Trophoblast cell (in vitro differentiated cells and primary cell): ENCODE measurements around the gene FANCB.

Experiments used
- DNase-seq, 2 donors: peaks; one replicate each; pipeline ENCODE4 v3.0.0-alpha.2; 2016
- H2AFZ ChIP-seq: 2 replicates; pipeline ENCODE4 v1.6.1; 2013; ENCODE audit warnings: low read length, moderate library complexity, mild to moderate bottlenecking; ENCODE audit not compliant: insufficient read depth, poor library complexity
- H2AK5ac ChIP-seq: 2 replicates; pipeline ENCODE4 v1.6.1; 2013; ENCODE audit warnings: mild to moderate bottlenecking, low read length
- H2BK120ac ChIP-seq: 2 replicates; pipeline ENCODE4 v1.6.1; 2013; ENCODE audit warnings: low read length, mild to moderate bottlenecking, moderate library complexity; ENCODE audit not compliant: insufficient read depth, poor library complexity
- H2BK12ac ChIP-seq: 2 replicates; pipeline ENCODE4 v1.6.1; 2013; ENCODE audit warnings: mild to moderate bottlenecking, low read length, moderate library complexity
- H2BK5ac ChIP-seq: 2 replicates; pipeline ENCODE4 v1.6.1; 2013; ENCODE audit warnings: low read length, low read depth, moderate library complexity, mild to moderate bottlenecking; ENCODE audit not compliant: poor library complexity
- H3K14ac ChIP-seq: 2 replicates; pipeline ENCODE4 v1.6.1; 2013; ENCODE audit warnings: mild to moderate bottlenecking, low read length
- H3K18ac ChIP-seq: 2 replicates; pipeline ENCODE4 v1.6.1; 2013; ENCODE audit warnings: mild to moderate bottlenecking, low read length
- H3K23ac ChIP-seq: 2 replicates; pipeline ENCODE4 v1.6.1; 2013; ENCODE audit warnings: low read length
- H3K27ac ChIP-seq: 2 replicates; pipeline ENCODE4 v1.5.1; 2013; ENCODE audit warnings: low read depth, mild to moderate bottlenecking, inconsistent platforms, low read length, moderate library complexity
- H3K27me3 ChIP-seq: 2 replicates; pipeline ENCODE4 v1.6.1; 2013; ENCODE audit warnings: inconsistent platforms, mild to moderate bottlenecking, low read length, moderate library complexity; ENCODE audit not compliant: insufficient read depth
- H3K36me3 ChIP-seq, 2 experiments: 1 replicate in 1 of 2; 2 replicates in 1 of 2; pipeline ENCODE4 v1.6.1; 2013; ENCODE audit warnings: low read length in 2 of 2, mild to moderate bottlenecking in 2 of 2, moderate library complexity in 1 of 2; ENCODE audit not compliant: insufficient read depth in 2 of 2, control insufficient read depth in 1 of 2
- H3K4ac ChIP-seq: 2 replicates; pipeline ENCODE4 v1.6.1; 2013; ENCODE audit warnings: low read depth, mild to moderate bottlenecking, low read length, moderate library complexity
- H3K4me1 ChIP-seq, 2 experiments: 1 replicate in 1 of 2; 2 replicates in 1 of 2; pipeline ENCODE4 v1.6.1; 2013; ENCODE audit warnings: low read length in 2 of 2, mild to moderate bottlenecking in 2 of 2, moderate library complexity in 1 of 2; ENCODE audit not compliant: insufficient read depth in 2 of 2, control insufficient read depth in 1 of 2
- H3K4me2 ChIP-seq: 2 replicates; pipeline ENCODE4 v1.6.1; 2013; ENCODE audit warnings: inconsistent platforms, mild to moderate bottlenecking, low read length, moderate library complexity
- H3K4me3 ChIP-seq: 2 replicates; pipeline ENCODE4 v1.5.1; 2013; ENCODE audit warnings: mild to moderate bottlenecking, low read depth, low read length, inconsistent platforms
- H3K79me1 ChIP-seq: one replicate; pipeline ENCODE4 v1.6.1; 2013; ENCODE audit warnings: low read length
- H3K79me2 ChIP-seq: 2 replicates; pipeline ENCODE4 v1.6.1; 2013; ENCODE audit warnings: low read length, mild to moderate bottlenecking; ENCODE audit not compliant: control insufficient read depth, insufficient read depth, poor library complexity
- H3K9ac ChIP-seq: 2 replicates; pipeline ENCODE4 v1.6.1; 2013; ENCODE audit warnings: mild to moderate bottlenecking, low read length
- H3K9me3 ChIP-seq: 2 replicates; pipeline ENCODE4 v1.6.1; 2013; ENCODE audit warnings: low read depth, mild to moderate bottlenecking, control low read depth, inconsistent platforms, low read length; ENCODE audit not compliant: insufficient read depth
- H4K12ac ChIP-seq: 2 replicates; pipeline ENCODE4 v1.6.1; 2013; ENCODE audit warnings: low read depth, mild to moderate bottlenecking, low read length, moderate library complexity
- H4K8ac ChIP-seq: 2 replicates; pipeline ENCODE4 v1.6.1; 2013; ENCODE audit warnings: low read depth, mild to moderate bottlenecking, low read length, moderate library complexity
- H4K91ac ChIP-seq: one replicate; pipeline ENCODE4 v1.6.1; 2013; ENCODE audit warnings: low read depth, mild to moderate bottlenecking, low read length, moderate library complexity
- WGBS: extraction: QIAGEN DNeasy Blood & Tissue Kit; methylation state at CpG from one replicate; pipeline ENCODE4 v1.1.7; 2013; ENCODE audit warnings: missing lambda C conversion rate; ENCODE audit not compliant: insufficient read length, insufficient coverage; ENCODE audit errors: extremely low coverage; 5-methylcytosine and 5-hydroxymethylcytosine counted together

The FANCB gene

GRCh38 chrX:14819769-14820168 is 53.1 kb downstream of the FANCB start:
- H3K9ac ChIP-seq: no peak overlapping the region
- H2AK5ac ChIP-seq: no peak overlapping the region
- no peak overlapping the region for H3K4me3 ChIP-seq
- no peaks in the 10 kb centered on the region for H3K9me3 ChIP-seq
- H2BK120ac ChIP-seq: no peak overlapping the region
- no peak for DNase-seq
- H3K4ac ChIP-seq: no peak overlapping the region
- no peak overlapping the region for H3K23ac ChIP-seq
- no peak overlapping the region for H4K12ac ChIP-seq
- no peak overlapping the region for H4K91ac ChIP-seq
- no CpG with 5 or more reads among the region's 3 CpGs for WGBS
- no peak overlapping the region for H3K18ac ChIP-seq
- no peaks in the 10 kb centered on the region for H3K4me1 ChIP-seq
- no peak overlapping the region for H2BK5ac ChIP-seq
- H4K8ac ChIP-seq: no peak overlapping the region
- H3K79me2 ChIP-seq: no peaks in the 10 kb centered on the region
- no peaks in the 10 kb centered on the region for H3K27me3 ChIP-seq
- H3K4me2 ChIP-seq: no peak overlapping the region
- H3K36me3 ChIP-seq: no peaks in the 10 kb centered on the region
- H3K27ac ChIP-seq: no peak overlapping the region
- no peaks in the 10 kb centered on the region for H3K79me1 ChIP-seq
- no peak overlapping the region for H2BK12ac ChIP-seq
- no peak overlapping the region for H2AFZ ChIP-seq
- H3K14ac ChIP-seq: no peak overlapping the region

GRCh38 chrX:14817571-14817970 is 55.3 kb downstream of the FANCB start:
- Histone ChIP-seq H2AFZ (no peak overlapping the region), H4K8ac (no peak overlapping the region), H3K18ac (no peak overlapping the region), H3K4me3 (no peak overlapping the region), H4K12ac (no peak overlapping the region), H3K9ac (no peak overlapping the region), H3K27me3 (no peaks in the 10 kb centered on the region), H3K23ac (no peak overlapping the region), H3K14ac (no peak overlapping the region), H3K9me3 (no peaks in the 10 kb centered on the region), H4K91ac (no peak overlapping the region), H2AK5ac (no peak overlapping the region), H2BK12ac (no peak overlapping the region), H2BK5ac (no peak overlapping the region), H3K4me2 (no peak overlapping the region), H3K27ac (no peak overlapping the region), H2BK120ac (no peak overlapping the region), H3K36me3 (no peaks in the 10 kb centered on the region), H3K4me1 (no peaks in the 10 kb centered on the region), H3K4ac (no peak overlapping the region), H3K79me2 (no peaks in the 10 kb centered on the region), H3K79me1 (no peaks in the 10 kb centered on the region)
- DNase-seq: peak in 1 of 2 donors; percentile 66
- WGBS: no CpG with 5 or more reads among the region's 2 CpGs

GRCh38 chrX:14802943-14803710 is 69.7 kb downstream of the FANCB start:
- H3K79me2 ChIP-seq: no peaks in the 10 kb centered on the region
- H2BK12ac ChIP-seq: no peak overlapping the region
- no peak overlapping the region for H3K27ac ChIP-seq
- no peak overlapping the region for H3K18ac ChIP-seq
- no peaks in the 10 kb centered on the region for H3K9me3 ChIP-seq
- H3K9ac ChIP-seq: no peak overlapping the region
- H3K36me3 ChIP-seq: no peaks in the 10 kb centered on the region
- peaks cover 2 to 3% of the 10 kb centered on the region in 2 experiments for H3K4me1 ChIP-seq
- H3K4ac ChIP-seq: no peak overlapping the region
- H3K4me2 ChIP-seq: no peak overlapping the region
- H2AK5ac ChIP-seq: no peak overlapping the region
- H3K4me3 ChIP-seq: no peak overlapping the region
- DNase-seq: peak in 1 of 2 donors; percentile 61
- no peak overlapping the region for H2AFZ ChIP-seq
- no peaks in the 10 kb centered on the region for H3K79me1 ChIP-seq
- H3K27me3 ChIP-seq: no peaks in the 10 kb centered on the region
- no peak overlapping the region for H3K23ac ChIP-seq
- H3K14ac ChIP-seq: no peak overlapping the region
- no peak overlapping the region for H4K12ac ChIP-seq
- no peak overlapping the region for H2BK120ac ChIP-seq
- WGBS: no CpG with 5 or more reads among the region's 1 CpG
- H2BK5ac ChIP-seq: no peak overlapping the region
- no peak overlapping the region for H4K8ac ChIP-seq
- H4K91ac ChIP-seq: no peak overlapping the region

- Histone ChIP-seq H4K91ac (no peak overlapping the region), H2BK12ac (no peak overlapping the region), H3K23ac (no peak overlapping the region), H2BK120ac (no peak overlapping the region), H3K4ac (no peak overlapping the region), H3K79me2 (no peaks in the 10 kb centered on the region), H4K8ac (no peak overlapping the region), H2AFZ (no peak overlapping the region), H3K79me1 (no peaks in the 10 kb centered on the region), H3K27me3 (no peaks in the 10 kb centered on the region), H3K9ac (no peak overlapping the region), H3K9me3 (no peaks in the 10 kb centered on the region), H2BK5ac (no peak overlapping the region), H3K14ac (no peak overlapping the region), H2AK5ac (no peak overlapping the region), H3K4me2 (no peak overlapping the region), H3K4me1 (peaks cover 2 to 3% of the 10 kb centered on the region in 2 experiments), H3K4me3 (no peak overlapping the region), H3K27ac (no peak overlapping the region), H3K18ac (no peak overlapping the region), H4K12ac (no peak overlapping the region), H3K36me3 (no peaks in the 10 kb centered on the region)
- peak; percentile 16 to 32 for DNase-seq
- WGBS: no CpG with 5 or more reads among the region's 2 CpGs
These were observed 71.7 kb downstream of the FANCB start for GRCh38 chrX:14801136-14801535.
